Spleen (tissue), 3 donors: ENCODE data around the gene HELB.

ENCODE experiments used
- POLR2A ChIP-seq, 3 donors: fragments of 450-650 bp; IDR thresholded peaks; one replicate each; pipeline ENCODE4 v1.5.1; 2017; ENCODE audit warnings: antibody characterized with exemption in 3 of 3, mild to moderate bottlenecking in 1 of 3
- POLR2AphosphoS5 ChIP-seq, 3 donors: sonication (generic); formaldehyde crosslinking; IDR thresholded peaks; one replicate each; pipeline ENCODE4 v1.5.1; 2017; ENCODE audit warnings: antibody characterized with exemption in 3 of 3

GRCh38 chr12:66359300-66359699 lies 57.0 kb downstream of the HELB start:
- TF ChIP-seq POLR2A (IDR thresholded peaks at IDR 0.05) (no peak), POLR2AphosphoS5 (IDR thresholded peaks at IDR 0.05) (no peak)
